NCI-H1105 (cell line): ENCODE measurements around the gene MIPOL1.
"Not testable (repeated sequence)": the region's sequence is repeated elsewhere in the genome, so short reads cannot be mapped to it uniquely, and the experiment has no call there.

Experiments used
- DNase-seq: peaks from one replicate; lab custom pipeline; 2025; lab: John Stamatoyannopoulos, UW

The MIPOL1 gene

DNA sequence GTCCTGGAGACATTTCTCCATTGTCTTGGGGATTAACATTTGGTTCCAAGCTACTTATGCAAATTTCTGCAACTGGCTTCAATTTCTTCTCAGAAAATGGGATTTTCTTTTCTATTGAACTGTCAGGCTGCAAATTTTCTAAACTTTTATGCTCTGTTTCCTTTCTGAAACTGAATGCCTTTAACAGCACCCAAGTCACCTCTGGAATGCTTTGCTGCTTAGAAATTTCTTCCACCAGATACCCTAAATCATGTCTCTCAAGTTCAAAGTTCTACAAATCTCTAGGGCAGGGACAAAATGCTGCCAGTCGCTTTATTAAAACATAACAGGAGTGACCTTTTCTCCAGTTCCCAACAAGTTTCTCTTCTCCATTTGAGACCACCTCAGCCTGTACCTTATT lies 264.7 kb downstream of the MIPOL1 start:
- DNase-seq, result not testable (repeated sequence)

GRCh38 chr14:37464192-37464858 lies 266.6 kb downstream of the MIPOL1 start:
- DNase-seq, result no peak

DNA sequence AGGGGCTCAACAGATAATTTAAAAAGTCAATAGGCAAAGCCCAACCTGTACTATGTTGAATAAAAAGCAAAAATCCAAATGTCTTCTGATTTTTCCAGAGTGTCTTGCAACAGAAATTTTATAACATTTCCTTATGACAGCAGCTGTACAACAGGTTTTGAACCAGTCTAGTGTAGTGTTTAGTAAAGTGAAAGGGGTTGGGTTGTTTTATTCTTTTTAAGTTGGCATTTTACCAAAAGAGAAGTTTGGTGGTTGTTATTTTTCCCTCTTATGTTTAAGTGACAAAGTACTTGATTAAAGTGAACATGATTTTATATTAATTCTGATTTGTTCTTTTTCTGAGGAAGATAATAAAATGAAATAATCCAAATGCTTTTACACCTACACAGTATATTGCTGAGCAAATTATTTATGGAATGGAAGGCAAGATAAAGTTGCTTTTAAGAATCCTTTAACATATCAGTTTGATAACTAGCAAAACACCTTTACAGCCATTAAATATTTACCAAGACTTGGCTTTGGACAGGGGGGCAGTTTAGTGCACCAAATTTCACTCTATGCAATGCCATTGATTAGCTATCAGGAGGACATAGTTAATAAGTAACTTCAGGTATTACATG lies 268.4 kb downstream of the MIPOL1 start:
- DNase-seq, result no peak

DNA sequence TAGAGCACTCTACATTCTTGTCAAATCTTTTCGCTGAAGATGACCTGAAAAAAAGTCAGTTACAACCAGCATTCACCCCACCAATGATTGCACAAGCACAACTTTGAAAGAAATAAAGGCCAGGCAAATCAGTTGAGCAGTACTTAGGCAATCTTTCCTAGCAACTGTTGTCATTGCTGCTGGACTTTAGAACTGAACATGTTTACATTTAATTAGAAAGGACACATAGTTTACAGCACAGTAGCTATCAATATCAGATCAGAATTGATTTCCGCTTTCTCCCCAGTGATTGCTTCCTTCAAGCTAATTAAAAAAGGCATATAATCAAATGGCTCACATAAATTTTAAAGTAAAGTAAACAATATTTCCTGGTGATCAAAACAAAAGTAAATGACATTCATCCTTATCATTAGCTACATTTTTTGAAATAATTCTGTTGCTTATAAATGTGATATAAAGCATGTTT lies 268.9 kb downstream of the MIPOL1 start:
- no peak for DNase-seq

- no peak for DNase-seq
These were observed 271.9 kb downstream of the MIPOL1 start for GRCh38 chr14:37469650-37470049.

DNA sequence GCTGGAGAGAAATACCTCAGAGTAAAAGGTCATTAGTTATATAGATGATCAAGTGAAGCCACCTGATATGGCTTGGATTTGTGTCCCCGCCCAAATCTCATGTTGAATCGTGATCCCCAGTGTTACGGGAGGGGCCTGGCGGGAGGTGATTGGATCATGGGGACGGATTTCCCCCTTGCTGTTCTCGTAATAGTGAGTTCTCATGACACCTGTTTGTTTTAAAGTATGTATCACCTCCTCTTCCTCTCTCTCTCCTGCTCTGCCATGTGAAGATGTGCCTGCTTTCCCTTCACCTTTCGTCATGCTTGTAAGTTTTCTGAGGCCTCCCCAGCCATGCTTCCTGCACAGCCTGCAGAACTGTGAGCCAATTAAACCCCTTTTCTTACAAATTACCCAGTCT lies 272.5 kb downstream of the MIPOL1 start:
- no peak for DNase-seq

DNA sequence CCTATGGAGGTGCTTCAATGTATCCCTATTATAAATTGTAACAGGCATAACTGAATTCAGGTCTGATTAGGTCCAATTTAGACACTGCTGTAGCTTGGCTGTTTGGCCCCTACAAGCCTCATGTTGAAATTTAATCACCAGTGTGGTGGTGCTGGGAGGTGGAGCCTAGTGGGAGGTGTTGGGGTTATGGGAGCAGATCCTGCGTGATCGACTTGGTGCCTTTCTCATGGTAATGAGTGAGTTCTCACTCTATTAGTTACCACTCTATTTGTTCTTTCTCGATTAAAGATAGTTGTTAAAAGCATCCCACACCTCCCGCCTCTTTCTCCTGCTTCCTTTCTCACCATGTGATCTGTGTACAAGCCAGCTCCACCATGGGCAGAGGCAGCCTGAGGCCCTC lies 275.2 kb downstream of the MIPOL1 start:
- DNase-seq, result no peak

DNA sequence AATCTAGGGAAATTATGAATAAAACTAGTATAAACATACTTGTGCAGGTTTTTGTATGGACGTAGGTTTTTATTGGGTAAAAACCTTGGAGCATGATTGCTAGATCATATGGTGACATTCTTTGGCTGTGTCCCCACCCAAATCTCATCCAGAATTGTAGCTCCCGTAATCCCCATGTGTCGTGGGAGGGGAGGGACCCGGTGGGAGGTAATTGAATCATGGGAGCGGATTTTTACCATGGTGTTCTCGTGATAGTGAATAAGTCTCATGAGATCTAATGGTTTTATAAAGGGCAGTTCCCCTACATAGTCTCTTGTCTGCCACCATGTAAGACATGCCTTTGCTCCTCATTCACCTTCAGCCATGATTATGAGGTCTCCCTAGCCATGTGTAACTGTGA lies 276.5 kb downstream of the MIPOL1 start:
- no peak for DNase-seq

DNA sequence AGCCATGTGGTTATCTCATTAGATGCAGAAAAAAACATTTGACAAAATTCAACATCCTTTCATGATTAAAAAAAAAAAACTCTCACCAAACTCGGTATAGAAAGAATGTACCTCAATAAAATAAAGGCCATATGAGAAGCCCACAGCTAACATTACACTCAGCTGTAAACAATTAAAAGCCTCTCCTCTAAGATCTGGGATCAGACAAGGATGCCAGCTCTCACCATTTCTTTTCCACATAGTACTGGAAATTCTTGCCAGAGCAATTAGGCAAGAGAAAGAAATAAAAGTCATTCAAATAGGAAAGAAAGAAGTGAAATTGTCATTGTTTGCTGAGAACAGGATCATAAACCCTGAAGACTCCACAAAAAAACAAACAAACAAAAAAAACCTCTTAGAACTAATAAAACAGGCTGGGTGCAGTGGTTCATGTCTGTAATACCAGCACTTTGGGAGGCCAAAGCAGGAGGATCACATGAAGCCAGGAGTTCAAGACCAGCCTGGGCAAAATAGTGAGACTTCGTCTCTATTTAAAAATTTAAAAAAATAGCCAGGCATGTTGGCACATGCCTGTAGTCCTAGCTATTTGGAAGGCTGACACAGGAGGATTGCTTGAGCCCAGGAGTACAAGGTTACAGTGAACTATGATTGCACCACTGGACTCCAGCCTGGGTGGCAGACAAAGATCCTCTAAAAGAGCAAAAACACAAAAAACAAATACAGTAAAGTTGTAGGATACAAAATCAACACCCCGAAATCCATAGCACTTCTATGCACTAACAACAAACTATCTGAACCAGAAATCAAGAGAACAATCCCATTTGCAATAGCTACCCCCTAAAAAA lies 282.9 kb downstream of the MIPOL1 start:
- DNase-seq, result no peak

DNA sequence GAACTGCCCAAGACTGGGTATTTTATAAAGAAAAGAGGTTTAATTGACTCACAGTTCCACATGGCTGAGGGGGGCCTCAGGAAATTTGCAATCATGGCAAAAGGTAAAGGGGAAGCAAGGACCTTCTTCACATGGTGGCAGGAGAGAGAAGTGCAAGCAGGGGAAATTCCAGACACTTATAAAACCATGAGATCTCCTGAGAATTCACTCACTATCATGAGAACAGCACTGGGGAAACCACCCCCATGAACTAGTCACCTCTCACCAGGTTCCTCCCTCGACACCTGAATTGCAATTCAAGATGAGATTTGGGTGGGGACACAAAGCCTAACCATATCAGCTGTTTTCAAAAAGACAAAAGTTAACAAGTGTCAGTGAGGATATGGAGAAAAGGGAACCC lies 284.7 kb downstream of the MIPOL1 start:
- DNase-seq, result no peak

- no peak for DNase-seq
These were observed 285.9 kb downstream of the MIPOL1 start for GRCh38 chr14:37483672-37484071.

DNA sequence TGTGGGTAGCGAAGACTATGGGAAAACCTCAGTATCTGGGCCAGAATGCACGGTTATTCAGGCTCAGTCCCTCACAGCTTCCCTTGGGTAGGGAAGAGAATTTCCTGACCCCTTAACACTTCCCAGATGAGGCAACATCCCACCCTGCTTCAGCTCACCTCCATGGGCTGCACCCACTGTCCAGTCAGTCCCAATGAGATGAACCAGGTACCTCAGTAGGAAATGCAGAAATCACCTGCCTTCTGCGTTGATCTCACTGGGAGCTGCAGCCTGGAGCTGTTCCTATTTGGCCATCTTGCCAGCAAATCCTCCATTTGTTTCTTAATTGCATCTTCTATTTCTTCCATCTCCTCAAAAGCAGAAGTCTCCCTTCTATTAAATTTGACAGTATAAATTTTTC lies 292.9 kb downstream of the MIPOL1 start:
- DNase-seq, result no peak

DNA sequence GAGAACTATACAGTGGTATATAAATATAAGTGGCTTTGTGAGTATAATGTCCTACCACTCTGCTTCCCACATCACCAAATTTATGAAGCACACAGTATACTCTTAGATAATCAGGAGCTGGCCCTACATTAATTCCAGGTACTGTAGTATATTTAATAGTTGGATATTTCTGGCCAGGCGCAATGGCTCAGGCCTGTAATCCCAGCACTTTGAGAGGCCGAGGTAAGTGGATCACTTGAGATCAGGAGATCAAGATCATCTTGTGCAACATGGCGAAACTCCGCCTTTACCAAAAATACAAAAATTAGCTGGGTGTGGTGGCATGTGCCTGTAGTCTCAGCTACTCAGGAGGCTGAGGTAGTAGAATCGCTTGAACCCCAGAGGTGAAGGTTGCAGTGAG lies 293.3 kb downstream of the MIPOL1 start:
- no peak for DNase-seq

DNA sequence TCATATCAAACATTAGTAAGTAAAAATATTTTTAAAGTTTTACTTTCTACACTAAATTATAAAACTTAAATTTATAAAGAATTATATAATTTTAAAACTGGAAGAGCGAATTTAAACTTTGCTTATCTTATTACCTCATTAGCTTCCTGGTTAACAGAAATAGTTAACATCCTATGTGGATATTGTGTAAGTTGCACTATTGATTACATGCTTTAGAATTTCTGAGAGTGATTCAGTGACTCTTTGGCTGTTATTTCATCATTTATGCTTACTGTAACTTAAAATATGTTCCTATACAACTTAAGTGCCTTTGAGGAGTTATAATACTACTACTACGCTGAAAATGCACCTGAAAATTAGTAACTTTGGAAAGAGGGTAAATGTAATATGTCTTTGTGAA lies 295.9 kb downstream of the MIPOL1 start:
- no peak for DNase-seq

DNA sequence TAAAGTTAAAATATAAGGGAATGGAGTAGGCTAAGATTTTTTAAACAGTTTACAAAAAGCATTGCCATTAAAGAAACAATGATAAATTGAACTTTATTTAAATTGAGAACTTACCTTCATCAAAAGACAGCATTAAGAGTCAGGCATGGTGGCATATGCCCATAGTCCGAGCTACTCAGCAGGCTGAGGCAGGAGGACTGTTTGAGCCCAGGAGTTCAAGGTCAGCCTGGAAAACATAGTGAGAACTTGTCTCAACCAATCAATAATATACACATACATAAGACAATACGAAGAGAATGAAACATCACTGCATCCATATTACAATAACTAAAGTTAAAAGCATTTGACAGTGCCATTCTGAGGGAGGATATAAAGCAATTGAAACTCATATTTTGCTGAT lies 299.7 kb downstream of the MIPOL1 start:
- no peak for DNase-seq

GRCh38 chr14:37501877-37502276 lies 304.1 kb downstream of the MIPOL1 start:
- DNase-seq, result no peak

DNA sequence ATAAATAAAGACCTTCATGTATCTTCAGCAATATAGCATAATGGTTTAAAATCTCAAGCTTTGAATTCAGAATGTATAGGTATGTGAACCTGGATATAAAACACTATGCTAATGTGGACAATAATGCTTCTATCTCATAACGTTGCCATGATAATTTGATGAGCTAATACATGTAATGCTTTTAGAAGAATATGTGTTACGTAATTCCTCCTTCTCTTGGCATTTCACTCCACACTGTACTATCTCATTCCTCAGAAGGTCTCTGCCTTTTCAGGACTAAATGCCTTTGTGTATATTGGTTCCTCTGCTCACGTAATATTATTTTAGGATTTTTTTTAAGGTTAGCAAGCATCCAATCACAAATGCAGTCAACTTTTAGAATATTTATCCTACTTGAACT lies 310.8 kb downstream of the MIPOL1 start:
- DNase-seq, result no peak

DNA sequence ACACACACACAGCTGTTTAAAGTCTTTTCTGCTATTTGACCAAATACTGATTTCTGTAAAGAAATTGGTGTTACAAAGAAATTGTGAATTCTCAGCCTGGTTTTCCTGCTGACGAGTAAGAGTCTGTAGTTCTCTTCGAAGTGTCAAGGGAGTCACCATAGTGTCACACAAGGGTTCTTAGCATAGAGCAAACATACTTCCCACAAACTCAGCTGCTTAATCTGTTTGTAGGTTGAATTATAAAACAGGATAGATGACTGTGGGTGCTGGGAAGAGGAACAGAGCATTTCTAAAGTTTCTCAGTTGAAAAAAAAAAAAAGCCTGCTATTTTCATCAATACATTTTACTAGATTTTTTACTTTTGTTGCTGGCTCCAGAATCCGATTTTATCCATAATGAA lies 314.4 kb downstream of the MIPOL1 start:
- DNase-seq, result no peak

DNA sequence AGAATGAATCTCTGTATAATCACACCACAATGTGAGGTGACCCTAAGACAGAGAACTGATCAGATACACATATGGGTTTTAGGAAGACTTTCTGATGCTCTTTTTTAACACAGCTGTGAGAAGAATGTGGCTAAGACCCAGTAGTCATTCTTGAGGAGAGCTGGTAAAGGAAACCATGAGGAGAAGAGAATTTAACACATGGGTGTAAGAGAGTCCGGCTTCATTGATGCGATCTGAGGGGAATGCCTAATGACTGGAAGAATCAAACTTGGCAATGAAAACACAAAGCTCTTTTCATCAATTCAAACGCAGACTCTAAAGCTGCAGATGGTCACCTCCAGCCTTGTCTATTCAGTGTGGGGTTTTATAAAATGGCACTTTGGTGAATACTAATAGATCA lies 318.0 kb downstream of the MIPOL1 start:
- DNase-seq, result no peak

DNA sequence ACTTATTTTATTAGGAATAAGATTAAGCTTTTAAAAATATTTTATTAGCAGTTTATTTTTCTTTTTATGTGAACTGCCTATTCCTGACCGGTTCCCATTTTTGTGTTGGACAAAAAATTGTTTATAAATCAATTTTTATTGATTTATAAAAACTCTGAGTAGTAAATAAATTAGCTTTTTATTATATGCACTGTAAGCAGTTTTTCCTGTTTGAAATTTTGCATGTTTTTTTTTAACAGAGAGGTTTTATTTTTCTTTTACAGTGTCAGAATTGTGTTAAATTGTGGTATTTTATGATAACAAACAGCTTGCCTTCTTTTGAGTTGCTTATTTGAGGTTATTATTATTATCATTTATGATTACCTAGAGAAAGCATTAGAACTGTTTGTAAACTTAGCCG lies 329.3 kb downstream of the MIPOL1 start:
- no peak for DNase-seq

DNA sequence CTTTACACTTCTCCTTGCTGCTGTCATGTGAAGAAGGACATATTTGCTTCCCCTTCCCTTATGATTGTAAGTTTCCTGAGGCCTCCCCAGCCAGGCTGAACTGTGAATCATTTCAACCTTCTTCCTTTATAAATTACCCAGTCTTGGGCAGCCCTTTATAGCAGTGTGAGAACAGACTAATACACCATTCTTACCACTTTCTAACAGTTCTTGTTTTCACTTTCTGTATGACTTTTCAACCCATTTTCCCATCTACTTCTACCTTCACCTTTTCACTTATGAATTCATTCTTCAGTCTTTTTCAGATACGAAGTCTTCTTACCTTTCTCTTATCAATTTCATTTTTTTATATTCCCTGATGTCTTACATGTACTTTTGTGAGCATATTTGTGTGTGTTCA lies 342.3 kb downstream of the MIPOL1 start:
- no peak for DNase-seq

DNA sequence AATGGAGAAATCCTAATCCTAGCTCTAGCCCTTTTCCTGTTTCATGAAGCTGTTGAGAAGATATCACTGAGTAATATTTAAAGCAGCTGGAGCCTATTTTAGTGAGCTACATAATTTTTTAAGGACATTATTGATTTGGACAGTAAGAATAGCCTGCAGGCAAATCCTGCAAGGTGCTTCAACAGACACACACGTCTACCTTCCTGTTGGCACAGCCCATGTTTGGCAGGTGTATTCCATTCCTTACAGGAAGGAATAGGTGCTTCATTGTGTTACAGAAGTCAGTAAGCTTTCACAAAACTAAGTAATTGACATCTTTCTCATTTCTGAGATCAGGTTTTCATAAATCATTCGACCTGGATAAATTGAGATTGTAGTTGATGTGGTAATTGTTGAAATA lies 346.7 kb downstream of the MIPOL1 start:
- peak; percentile 49 for DNase-seq

DNA sequence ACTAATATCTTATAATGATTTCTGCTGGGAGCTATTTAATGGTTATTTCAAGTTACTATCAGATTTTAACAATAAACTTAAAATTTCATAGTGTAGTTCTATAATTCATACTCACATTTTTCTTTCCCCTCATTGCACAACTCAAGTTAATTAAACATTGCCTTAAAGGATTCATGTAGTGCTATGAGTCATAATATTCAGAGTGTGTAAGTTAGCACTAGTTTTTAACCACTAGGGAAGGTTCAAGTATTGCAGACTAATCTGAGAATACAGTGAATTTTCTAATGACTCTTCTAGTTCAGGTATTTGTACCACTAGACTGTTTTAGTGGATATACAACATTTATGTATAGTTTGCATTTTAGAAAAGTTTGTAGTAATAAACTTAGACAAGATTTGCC lies 347.4 kb downstream of the MIPOL1 start:
- DNase-seq, result no peak
